H1 (cell line): ENCODE results near the gene CPLANE1. TPM values are rescaled to one million over a fixed set of nuclear protein-coding genes. Genes with fewer than 3 reads are reported as not detected.

Source experiments
- CTCF ChIA-PET: fragments of 300-600 bp; sonication (Branson Sonifier 250); formaldehyde crosslinking; loops from one replicate; lab custom pipeline; 2021; ENCODE audit not compliant: partially characterized antibody; lab: Charles Lee
- POLR2A ChIA-PET: fragments of 300-600 bp; sonication (Branson Sonifier 250); formaldehyde crosslinking; loops from one replicate; lab custom pipeline; 2021; ENCODE audit warnings: inconsistent platforms; ENCODE audit not compliant: partially characterized antibody; lab: Charles Lee
- DNase-seq, 2 experiments: peaks; one replicate each; pipeline versions ENCODE4 v3.0.0 to v3.0.0-alpha.2; 2010 to 2022; ENCODE audit warnings: low spot score in 2 of 2, low read depth in 1 of 2, mixed read lengths in 1 of 2
- FAIRE-seq: peaks from 2 replicates; lab custom pipeline; 2011; peaks lifted over from hg19 to GRCh38; lab: Jason Lieb, UNC
- H2AFZ ChIP-seq: 2 replicates; pipeline ENCODE4 v1.8.1; 2012; ENCODE audit warnings: low read length, inconsistent platforms
- H2AK5ac ChIP-seq: 2 replicates; pipeline ENCODE4 v1.6.1; 2013; ENCODE audit warnings: low read depth, low read length
- H2BK120ac ChIP-seq: replicated peaks from 2 replicates; pipeline ENCODE3; 2013; ENCODE audit warnings: low read depth, low read length, inconsistent platforms
- H2BK12ac ChIP-seq: 2 replicates; pipeline ENCODE4 v1.6.1; 2013; ENCODE audit warnings: low read depth, low read length
- H2BK15ac ChIP-seq: 2 replicates; pipeline ENCODE4 v1.6.1; 2013; ENCODE audit warnings: low read length
- H2BK20ac ChIP-seq: 2 replicates; pipeline ENCODE4 v1.6.1; 2013; ENCODE audit warnings: low read length
- H2BK5ac ChIP-seq: 2 replicates; pipeline ENCODE4 v1.6.1; 2013; ENCODE audit warnings: low read depth, low read length
- H3K14ac ChIP-seq: 2 replicates; pipeline ENCODE4 v1.6.1; 2013; ENCODE audit warnings: inconsistent platforms; ENCODE audit not compliant: insufficient read length
- H3K18ac ChIP-seq: 2 replicates; pipeline ENCODE4 v1.6.1; 2013; ENCODE audit warnings: low read length; ENCODE audit errors: extremely low read depth
- H3K23ac ChIP-seq: 2 replicates; pipeline ENCODE4 v1.6.1; 2013; ENCODE audit warnings: inconsistent platforms; ENCODE audit not compliant: insufficient read length
- H3K23me2 ChIP-seq: 2 replicates; pipeline ENCODE4 v1.6.1; 2013; ENCODE audit warnings: low read depth, low read length
- H3K27ac ChIP-seq: 2 replicates; pipeline ENCODE4 v1.6.1; 2011; ENCODE audit warnings: low read depth, low read length, inconsistent platforms
- H3K27me3 ChIP-seq, 4 experiments: replicated peaks in 1 of 4; 1 replicate in 1 of 4; 2 replicates in 3 of 4; pipeline versions ENCODE4 v1.6.1 to v1.8.1; 2011 to 2013; ENCODE audit warnings: low read length in 3 of 4, mild to moderate bottlenecking in 3 of 4, inconsistent platforms in 2 of 4, mixed read lengths in 2 of 4, moderate library complexity in 1 of 4; ENCODE audit not compliant: control insufficient read depth in 3 of 4, insufficient read depth in 3 of 4; ENCODE audit errors: extremely low read depth in 1 of 4
- H3K36me3 ChIP-seq, 4 experiments: 2 replicates each; pipeline versions ENCODE4 v1.6.1 to v1.8.1; 2011 to 2013; ENCODE audit warnings: mild to moderate bottlenecking in 4 of 4, low read length in 3 of 4, moderate library complexity in 2 of 4, control low read depth in 1 of 4, inconsistent platforms in 1 of 4; ENCODE audit not compliant: insufficient read depth in 4 of 4, control insufficient read depth in 2 of 4
- H3K4ac ChIP-seq: replicated peaks from 2 replicates; pipeline ENCODE3; 2013; ENCODE audit warnings: low read length, low read depth, mixed read lengths, inconsistent platforms; ENCODE audit not compliant: insufficient read length
- H3K4me1 ChIP-seq, 4 experiments: replicated peaks in 1 of 4; 1 replicate in 1 of 4; 2 replicates in 3 of 4; pipeline versions ENCODE4 v1.6.1 to v1.8.1; 2011 to 2013; ENCODE audit warnings: low read length in 3 of 4, inconsistent platforms in 2 of 4, mixed read lengths in 1 of 4; ENCODE audit not compliant: insufficient read depth in 4 of 4, control insufficient read depth in 3 of 4
- H3K4me2 ChIP-seq, 2 experiments: 2 replicates each; pipeline versions ENCODE4 v1.6.1 to v1.8.1; 2011 to 2013; ENCODE audit warnings: low read depth in 2 of 2, low read length in 2 of 2, control low read depth in 1 of 2, inconsistent platforms in 1 of 2, mild to moderate bottlenecking in 1 of 2; ENCODE audit not compliant: insufficient read depth in 1 of 2
- H3K4me3 ChIP-seq, 4 experiments: fragments of 200-600, 300-600 bp in 1 of 4; sonication (generic), shearing (Covaris generic), sonication (Bioruptor Twin) in 1 of 4; 2 replicates each; pipeline versions ENCODE4 v1.5.1 to v1.8.1; 2011 to 2016; ENCODE audit warnings: low read length in 4 of 4, low read depth in 3 of 4, control low read depth in 2 of 4, inconsistent platforms in 2 of 4, mild to moderate bottlenecking in 2 of 4, mixed read lengths in 1 of 4, moderate library complexity in 1 of 4; ENCODE audit not compliant: insufficient read depth in 2 of 4; ENCODE audit errors: extremely low read depth in 1 of 4
- H3K56ac ChIP-seq: replicated peaks from 2 replicates; pipeline ENCODE3; 2013; ENCODE audit warnings: low read depth, mild to moderate bottlenecking, mixed read lengths, low read length, inconsistent platforms; ENCODE audit not compliant: insufficient read length
- H3K79me1 ChIP-seq: 2 replicates; pipeline ENCODE4 v1.6.1; 2013; ENCODE audit warnings: low read depth, low read length, control low read depth
- H3K79me2 ChIP-seq, 2 experiments: 2 replicates each; pipeline versions ENCODE4 v1.6.1 to v1.8.1; 2012 to 2013; ENCODE audit warnings: low read length in 2 of 2, mild to moderate bottlenecking in 2 of 2, inconsistent platforms in 1 of 2; ENCODE audit not compliant: insufficient read depth in 2 of 2, control insufficient read depth in 1 of 2
- H3K9ac ChIP-seq, 4 experiments: replicated peaks in 1 of 4; 1 replicate in 1 of 4; 2 replicates in 3 of 4; pipeline versions ENCODE4 v1.6.1 to v1.8.1; 2011 to 2013; ENCODE audit warnings: low read depth in 3 of 4, low read length in 3 of 4, control low read depth in 2 of 4, mild to moderate bottlenecking in 2 of 4, moderate library complexity in 2 of 4, inconsistent platforms in 1 of 4; ENCODE audit errors: extremely low read depth in 1 of 4
- H3K9me3 ChIP-seq, 2 experiments: 2 replicates each; pipeline versions ENCODE4 v1.6.1 to v1.8.1; 2012 to 2013; ENCODE audit warnings: mild to moderate bottlenecking in 2 of 2, moderate library complexity in 2 of 2, control low read depth in 1 of 2, inconsistent platforms in 1 of 2, low read depth in 1 of 2, low read length in 1 of 2, mixed read lengths in 1 of 2; ENCODE audit not compliant: insufficient read depth in 2 of 2
- H4K20me1 ChIP-seq, 2 experiments: replicated peaks in 1 of 2; 2 replicates each; pipeline versions ENCODE3 to v1.8.1; 2011 to 2013; ENCODE audit warnings: inconsistent platforms in 2 of 2, low read length in 2 of 2, mild to moderate bottlenecking in 1 of 2; ENCODE audit not compliant: insufficient read depth in 2 of 2, control insufficient read depth in 1 of 2
- H4K5ac ChIP-seq: 2 replicates; pipeline ENCODE4 v1.6.1; 2013; ENCODE audit warnings: low read length, low read depth, mixed read lengths, inconsistent platforms; ENCODE audit not compliant: insufficient read length
- H4K8ac ChIP-seq: 2 replicates; pipeline ENCODE4 v1.8.0; 2013; ENCODE audit warnings: mild to moderate bottlenecking, moderate library complexity, low read length, inconsistent platforms; ENCODE audit not compliant: insufficient read depth; ENCODE audit errors: extremely low read depth
- H4K91ac ChIP-seq: replicated peaks from 2 replicates; pipeline ENCODE3; 2013; ENCODE audit warnings: low read length, mixed read lengths, inconsistent platforms; ENCODE audit not compliant: insufficient read length
- CHD2 ChIP-seq: IDR thresholded peaks from 2 replicates; pipeline ENCODE4 v1.6.1; 2012; ENCODE audit warnings: low read length, improper control_type of control experiment
- HDAC6 ChIP-seq: IDR thresholded peaks from one replicate; pipeline ENCODE4 v1.7.1; 2012; ENCODE audit warnings: low read depth, mild to moderate bottlenecking, inconsistent platforms, low read length, moderate library complexity
- MAX ChIP-seq: IDR thresholded peaks from 2 replicates; pipeline ENCODE4 v1.6.1; 2012; ENCODE audit warnings: inconsistent platforms
- SAP30 ChIP-seq: fragments of 300-600 bp; sonication (generic); IDR thresholded peaks from 2 replicates; pipeline ENCODE4 v1.7.1; 2012; ENCODE audit warnings: low read length, moderate library complexity, mild to moderate bottlenecking, inconsistent platforms; ENCODE audit not compliant: insufficient read depth, insufficient replicate concordance
- SP4 ChIP-seq: IDR thresholded peaks from 2 replicates; pipeline ENCODE4 v1.6.1; 2012; ENCODE audit warnings: low read length, inconsistent platforms
- polyA plus RNA-seq, 7 experiments: library from polyadenylated mRNA; depleted of rRNA in 3 of 7; stranded (reverse) in 5 of 7; unstranded in 2 of 7; fragments of >200 nt in 5 of 7; fragments of 200-250 nt in 2 of 7; gene quantifications; 1 replicate in 5 of 7; 2 replicates in 1 of 7; 4 replicates in 1 of 7; pipeline versions ENCODE4 v1.2.1 to v1.2.3, GENCODE V29; 2011 to 2013; ENCODE audit warnings: missing spikeins in 2 of 7, mixed read lengths in 2 of 7
- total RNA-seq: library from RNA; stranded (reverse); fragmentation: NEBNext Ultra II Directional; extraction: Animal tissue kit (Norgen Biotek cat#: 25700); gene quantifications from 2 replicates; pipeline ENCODE4 v1.2.1, GENCODE V29; 2021
- TF ChIP-seq, protein P1 (sequence below), 3 experiments: IDR thresholded peaks; 1 replicate in 2 of 3; 2 replicates in 1 of 3; pipeline versions ENCODE4 v1.5.1 to v1.6.1; 2011; ENCODE audit warnings: low read length in 3 of 3, mild to moderate bottlenecking in 3 of 3, inconsistent platforms in 2 of 3, low read depth in 1 of 3, moderate library complexity in 1 of 3; ENCODE audit not compliant: insufficient read depth in 1 of 3; ENCODE audit errors: control extremely low read depth in 1 of 3

Gene CPLANE1
- total and polyA plus RNA-seq, 2 of the 8 experiments (the other 6 are each of a cell fraction or from before 2014, with no cell fraction given): 2.2 to 8.8 TPM

- Histone ChIP-seq H3K27me3 (no peaks in the 10 kb centered on the region), H4K20me1 (no peaks in the 10 kb centered on the region), H2BK15ac (no peak overlapping the region), H3K36me3 (peaks cover 0 to 5% (median 0%) of the 10 kb centered on the region in 4 experiments; a peak in 1 of 8 replicates), H3K9me3 (no peaks in the 10 kb centered on the region), H2BK12ac (no peak overlapping the region), H3K4me2 (no peak overlapping the region), H2AFZ (no peak overlapping the region), H3K27ac (no peak overlapping the region), H3K4me1 (no peaks in the 10 kb centered on the region), H4K5ac (no peak overlapping the region), H3K18ac (no peak overlapping the region), H3K4me3 (no peak overlapping the region), H3K9ac (no peak overlapping the region), H2BK20ac (no peak overlapping the region), H2BK120ac (no peak overlapping the region), H3K23me2 (no peaks in the 10 kb centered on the region), H2AK5ac (no peak overlapping the region), H2BK5ac (no peak overlapping the region), H3K23ac (no peak overlapping the region), H4K8ac (no peak overlapping the region), H3K14ac (no peak overlapping the region), H3K79me1 (no peaks in the 10 kb centered on the region), H3K79me2 (no peaks in the 10 kb centered on the region), H3K4ac (no peak overlapping the region), H3K56ac (no peak overlapping the region), H4K91ac (no peak overlapping the region)
- POLR2A ChIA-PET: no interaction called here
- FAIRE-seq: no peak
- TF ChIP-seq CHD2 (no peak), MAX (no peak), SP4 (no peak), SAP30 (no peak), HDAC6 (no peak)
- TF ChIP-seq, protein P1, sequence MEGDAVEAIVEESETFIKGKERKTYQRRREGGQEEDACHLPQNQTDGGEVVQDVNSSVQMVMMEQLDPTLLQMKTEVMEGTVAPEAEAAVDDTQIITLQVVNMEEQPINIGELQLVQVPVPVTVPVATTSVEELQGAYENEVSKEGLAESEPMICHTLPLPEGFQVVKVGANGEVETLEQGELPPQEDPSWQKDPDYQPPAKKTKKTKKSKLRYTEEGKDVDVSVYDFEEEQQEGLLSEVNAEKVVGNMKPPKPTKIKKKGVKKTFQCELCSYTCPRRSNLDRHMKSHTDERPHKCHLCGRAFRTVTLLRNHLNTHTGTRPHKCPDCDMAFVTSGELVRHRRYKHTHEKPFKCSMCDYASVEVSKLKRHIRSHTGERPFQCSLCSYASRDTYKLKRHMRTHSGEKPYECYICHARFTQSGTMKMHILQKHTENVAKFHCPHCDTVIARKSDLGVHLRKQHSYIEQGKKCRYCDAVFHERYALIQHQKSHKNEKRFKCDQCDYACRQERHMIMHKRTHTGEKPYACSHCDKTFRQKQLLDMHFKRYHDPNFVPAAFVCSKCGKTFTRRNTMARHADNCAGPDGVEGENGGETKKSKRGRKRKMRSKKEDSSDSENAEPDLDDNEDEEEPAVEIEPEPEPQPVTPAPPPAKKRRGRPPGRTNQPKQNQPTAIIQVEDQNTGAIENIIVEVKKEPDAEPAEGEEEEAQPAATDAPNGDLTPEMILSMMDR (IDR thresholded peaks at IDR 0.05; ENCODE audit: control extremely low read depth in 1 of 3, insufficient read depth in 1 of 3, low read depth in 1 of 3, low read length in 3 of 3): no peak
- CTCF ChIA-PET: no interaction called here
- DNase-seq: no peak
Observed at GRCh38 chr5:37222181-37222580, 27.0 kb downstream of the CPLANE1 start.
